Measurements from ENCODE around the gene RPS6KA5. TPM values are rescaled to one million over a fixed set of nuclear protein-coding genes. Genes with fewer than 3 reads are reported as not detected.

RPS6KA5 gene
- total RNA-seq, 1 experiment from 2014 or later: 3.8 TPM

DNA sequence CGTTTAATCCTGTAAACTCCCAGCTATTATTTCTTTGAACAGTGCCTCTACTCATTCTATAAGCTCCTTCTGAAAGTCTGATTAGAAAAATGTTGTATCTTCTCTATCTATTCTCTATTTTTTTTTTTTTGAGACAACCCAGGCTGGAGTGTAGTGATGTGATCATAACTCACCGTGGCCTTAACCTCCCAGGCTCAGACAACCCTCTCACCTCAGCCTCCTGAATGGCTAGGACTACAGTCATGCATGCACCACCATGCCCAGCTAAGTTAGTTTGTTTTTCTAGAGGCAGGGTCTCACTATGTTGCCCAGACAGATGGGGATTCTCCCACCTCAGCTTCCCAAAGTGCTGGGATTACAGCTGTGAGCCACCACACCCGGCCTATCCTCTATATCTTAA lies 66.6 kb downstream of the RPS6KA5 start:
- no peak overlapping the region for H3K23ac ChIP-seq (ENCODE audit: insufficient read length, low read depth, low read length)
- no peaks in the 10 kb centered on the region for H3K79me2 ChIP-seq (ENCODE audit: insufficient read depth, low read length)
- Mint-ChIP-seq H3K4me1 (no peaks in the 10 kb centered on the region), H3K27ac (peak overlapping the region in 1 of 3 experiments; percentile 13; a peak in 1 of 7 replicates), H3K36me3 (ENCODE audit: insufficient read depth in 1 of 3, low read depth in 3 of 3) (no peaks in the 10 kb centered on the region), H3K9me3 (peaks cover 0 to 3% of the 10 kb centered on the region in 2 experiments; a peak in 1 of 5 replicates), H3K4me3 (no peak overlapping the region), H3K27me3 (ENCODE audit: low read depth) (no peaks in the 10 kb centered on the region)
- H3K9ac ChIP-seq (ENCODE audit: extremely low read depth, insufficient read length, low read length): no peak overlapping the region
- H3K79me1 ChIP-seq (ENCODE audit: insufficient read depth, low read depth, low read length, poor library complexity, severe bottlenecking): no peaks in the 10 kb centered on the region
- H3K9me3 ChIP-seq (ENCODE audit: control insufficient read depth, low read depth, low read length): no peaks in the 10 kb centered on the region
- no peak overlapping the region for H3T11ph ChIP-seq (ENCODE audit: low read length)
- no peak overlapping the region for H4K91ac ChIP-seq (ENCODE audit: insufficient read length, low read depth, low read length)
- H2BK15ac ChIP-seq (ENCODE audit: low read depth, low read length): no peak overlapping the region
- no peak overlapping the region for H3K56ac ChIP-seq (ENCODE audit: insufficient read length, low read depth, low read length)
- H2BK20ac ChIP-seq (ENCODE audit: low read depth, low read length, poor library complexity, severe bottlenecking): no peak overlapping the region
- H3K14ac ChIP-seq (ENCODE audit: insufficient read depth, low read length): no peak overlapping the region
- no peak for TF ChIP-seq CTCF (conservative IDR thresholded peaks at IDR 0.05)
- no peak overlapping the region for H3K18ac ChIP-seq (ENCODE audit: insufficient read length, low read depth, low read length)
- no peaks in the 10 kb centered on the region for H3K27me3 ChIP-seq (ENCODE audit: insufficient read depth, low read length)
- H2BK5ac ChIP-seq (ENCODE audit: insufficient read length, low read length): no peak overlapping the region
- no peak overlapping the region for H4K5ac ChIP-seq (ENCODE audit: insufficient read length, low read depth, low read length)
- no peak overlapping the region for H3K4me2 ChIP-seq (ENCODE audit: insufficient read depth, insufficient read length, low read length)
- no CpG with 5 or more reads among the region's 3 CpGs for WGBS (ENCODE audit: extremely low coverage, insufficient read length, low lambda C conversion rate)
- no peak overlapping the region for H2BK120ac ChIP-seq (ENCODE audit: low read depth, low read length, poor library complexity, severe bottlenecking)
- no peak overlapping the region for H2BK12ac ChIP-seq (ENCODE audit: insufficient read length, low read depth, low read length)
- DNase-seq: no peak
- no peak overlapping the region for H3K27ac ChIP-seq (ENCODE audit: insufficient read length, low read depth, low read length)
- no peaks in the 10 kb centered on the region for H3K4me1 ChIP-seq (ENCODE audit: insufficient read depth, low read length)
- H3K23me2 ChIP-seq (ENCODE audit: insufficient read length, low read depth, low read length, poor library complexity, severe bottlenecking): no peaks in the 10 kb centered on the region
- H3K4ac ChIP-seq (ENCODE audit: low read depth, low read length): no peak overlapping the region
- no peak overlapping the region for H4K8ac ChIP-seq (replicated peaks; ENCODE audit: insufficient read length, low read depth, low read length)
- no peak overlapping the region for H2AK5ac ChIP-seq (ENCODE audit: insufficient read length, low read length)
- no peak overlapping the region for H2AFZ ChIP-seq (ENCODE audit: low read length)
- no peaks in the 10 kb centered on the region for H4K20me1 ChIP-seq (ENCODE audit: control insufficient read depth, insufficient read depth, insufficient read length)
